ENCODE measurements around the gene CASP5.
A peak's percentile ranks its signal among the peaks of the same experiment; 100 is the strongest.

CASP5 gene

GRCh38 chr11:105000797-105001196, 22.2 kb downstream of the CASP5 start:
- peak; percentile 47 for TF ChIP-seq CTCF (conservative IDR thresholded peaks at IDR 0.05; ENCODE audit: control insufficient read depth, insufficient read depth, low read depth, low read length)
- H3K4me3 ChIP-seq (ENCODE audit: control insufficient read depth, low read depth, low read length): no peak overlapping the region
- DNase-seq (ENCODE audit: low read depth): peak; percentile 14

- peak; percentile 27 for DNase-seq (ENCODE audit: low read depth)
- TF ChIP-seq CTCF (conservative IDR thresholded peaks at IDR 0.05; ENCODE audit: control insufficient read depth, insufficient read depth, low read depth, low read length): peak; percentile 31
- no peak overlapping the region for H3K4me3 ChIP-seq (ENCODE audit: control insufficient read depth, low read depth, low read length)
Measured at GRCh38 chr11:105000167-105000566, 22.8 kb downstream of the CASP5 start.

- DNase-seq (ENCODE audit: low read depth): no peak
- no peak overlapping the region for H3K4me3 ChIP-seq (ENCODE audit: control insufficient read depth, low read depth, low read length)
- no peak for TF ChIP-seq CTCF (conservative IDR thresholded peaks at IDR 0.05; ENCODE audit: control insufficient read depth, insufficient read depth, low read depth, low read length)
Measured at GRCh38 chr11:104999721-105000120, 23.2 kb downstream of the CASP5 start.

- H3K4me3 ChIP-seq (ENCODE audit: control insufficient read depth, low read depth, low read length): no peak overlapping the region
- TF ChIP-seq CTCF (conservative IDR thresholded peaks at IDR 0.05; ENCODE audit: control insufficient read depth, insufficient read depth, low read depth, low read length): no peak
- peak; percentile 5 for DNase-seq (ENCODE audit: low read depth)
Measured at GRCh38 chr11:104997288-104997687, 25.7 kb downstream of the CASP5 start.

GRCh38 chr11:104995001-104995408, 28.0 kb downstream of the CASP5 start:
- no peak overlapping the region for H3K4me3 ChIP-seq (ENCODE audit: control insufficient read depth, low read depth, low read length)
- no peak for TF ChIP-seq CTCF (conservative IDR thresholded peaks at IDR 0.05; ENCODE audit: control insufficient read depth, insufficient read depth, low read depth, low read length)
- DNase-seq (ENCODE audit: low read depth): no peak

GRCh38 chr11:104992781-104993180, 30.2 kb downstream of the CASP5 start:
- DNase-seq (ENCODE audit: low read depth): no peak
- no peak for TF ChIP-seq CTCF (conservative IDR thresholded peaks at IDR 0.05; ENCODE audit: control insufficient read depth, insufficient read depth, low read depth, low read length)
- H3K4me3 ChIP-seq (ENCODE audit: control insufficient read depth, low read depth, low read length): no peak overlapping the region

- TF ChIP-seq CTCF (conservative IDR thresholded peaks at IDR 0.05; ENCODE audit: control insufficient read depth, insufficient read depth, low read depth, low read length): no peak
- H3K4me3 ChIP-seq (ENCODE audit: control insufficient read depth, low read depth, low read length): no peak overlapping the region
- DNase-seq (ENCODE audit: low read depth): no peak
Measured at GRCh38 chr11:104991994-104992393, 31.0 kb downstream of the CASP5 start.
